HG02981 (cell line): ENCODE data around the gene SLC22A12.

Source experiments
- ATAC-seq: cut with Tn5 transposase; IDR thresholded peaks from one replicate; pipeline ENCODE4 v1.9.1; 2021; ENCODE audit warnings: mild to moderate bottlenecking, moderate library complexity; ENCODE audit not compliant: unreplicated experiment

SLC22A12 gene

GRCh38 chr11:64562723-64563351, 28.2 kb upstream of the SLC22A12 start:
- ATAC-seq = no peak

- no peak for ATAC-seq
Measured at GRCh38 chr11:64563966-64564365, 27.1 kb upstream of the SLC22A12 start.

- no peak for ATAC-seq
Measured at GRCh38 chr11:64564419-64564818, 26.6 kb upstream of the SLC22A12 start.

- no peak for ATAC-seq
Measured at GRCh38 chr11:64564947-64565889, 25.8 kb upstream of the SLC22A12 start.

GRCh38 chr11:64566042-64566914, 24.7 kb upstream of the SLC22A12 start:
- no peak for ATAC-seq

- no peak for ATAC-seq
Measured at GRCh38 chr11:64566915-64567891, 23.8 kb upstream of the SLC22A12 start.

- no peak for ATAC-seq
Measured at GRCh38 chr11:64568041-64568571, 22.9 kb upstream of the SLC22A12 start.

GRCh38 chr11:64568584-64569140, 22.4 kb upstream of the SLC22A12 start:
- ATAC-seq = no peak

GRCh38 chr11:64569300-64569970, 21.6 kb upstream of the SLC22A12 start:
- no peak for ATAC-seq

GRCh38 chr11:64570341-64570740, 20.7 kb upstream of the SLC22A12 start:
- ATAC-seq = no peak

- no peak for ATAC-seq
Measured at GRCh38 chr11:64571050-64571409, 20.0 kb upstream of the SLC22A12 start.

- ATAC-seq = no peak
Measured at GRCh38 chr11:64571410-64572091, 19.5 kb upstream of the SLC22A12 start.

- ATAC-seq = no peak
Measured at GRCh38 chr11:64572143-64572542, 18.9 kb upstream of the SLC22A12 start.

- ATAC-seq = no peak
Measured at GRCh38 chr11:64577202-64577601, 13.8 kb upstream of the SLC22A12 start.

GRCh38 chr11:64580412-64580811, 10.6 kb upstream of the SLC22A12 start:
- no peak for ATAC-seq

GRCh38 chr11:64581057-64581523, 9.9 kb upstream of the SLC22A12 start:
- ATAC-seq = no peak

- ATAC-seq = no peak
Measured at GRCh38 chr11:64582885-64583284, 8.1 kb upstream of the SLC22A12 start.
